Glutamatergic neuron (in vitro differentiated cells): ENCODE results near the gene ABHD12B. TPM values are rescaled to one million over a fixed set of nuclear protein-coding genes. Genes with fewer than 3 reads are reported as not detected.

ENCODE experiments used
- DNase-seq: peaks from one replicate; pipeline ENCODE4 v3.0.0; 2022
- H3K27ac Mint-ChIP-seq: one replicate; pipeline ENCODE4 v1.8.0; 2020; ENCODE audit warnings: mild to moderate bottlenecking, mixed read lengths, inconsistent platforms; ENCODE audit not compliant: unreplicated experiment
- H3K27me3 Mint-ChIP-seq: one replicate; pipeline ENCODE4 v1.8.0; 2020; ENCODE audit warnings: mild to moderate bottlenecking, moderate library complexity, mixed read lengths, inconsistent platforms; ENCODE audit not compliant: unreplicated experiment
- H3K36me3 Mint-ChIP-seq: one replicate; pipeline ENCODE4 v1.8.0; 2020; ENCODE audit warnings: mild to moderate bottlenecking, mixed read lengths, inconsistent platforms; ENCODE audit not compliant: unreplicated experiment
- H3K4me1 Mint-ChIP-seq: one replicate; pipeline ENCODE4 v1.8.0; 2020; ENCODE audit warnings: mild to moderate bottlenecking, low read depth, mixed read lengths, inconsistent platforms; ENCODE audit not compliant: unreplicated experiment
- H3K4me3 Mint-ChIP-seq: one replicate; pipeline ENCODE4 v1.8.0; 2020; ENCODE audit warnings: mild to moderate bottlenecking, mixed read lengths, inconsistent platforms; ENCODE audit not compliant: unreplicated experiment
- H3K9me3 Mint-ChIP-seq: one replicate; pipeline ENCODE4 v1.8.0; 2020; ENCODE audit warnings: mild to moderate bottlenecking, moderate library complexity, mixed read lengths, inconsistent platforms; ENCODE audit not compliant: unreplicated experiment
- CTCF ChIP-seq: fragments of 200-600 bp; sonication (generic); IDR thresholded peaks from one replicate; pipeline ENCODE4 v1.5.0; 2021; ENCODE audit not compliant: partially characterized antibody, unreplicated experiment
- total RNA-seq: library from RNA; stranded (reverse); fragmentation: NEBNext Ultra II Directional; extraction: Animal tissue kit (Norgen Biotek cat#: 25700); gene quantifications from one replicate; pipeline ENCODE4 v1.2.1, GENCODE V29; 2021; ENCODE audit not compliant: unreplicated experiment

ABHD12B gene
- total RNA-seq, 1 donor from 2014 or later, result 0.61 TPM

GRCh38 chr14:50928002-50928635, 56.3 kb downstream of the ABHD12B start:
- Mint-ChIP-seq H3K36me3 (no peaks in the 10 kb centered on the region), H3K4me3 (no peak overlapping the region), H3K27me3 (no peaks in the 10 kb centered on the region), H3K27ac (no peak overlapping the region), H3K4me1 (peaks cover 2% of the 10 kb centered on the region), H3K9me3 (no peaks in the 10 kb centered on the region)
- no peak for DNase-seq
- TF ChIP-seq CTCF, result no peak

GRCh38 chr14:50929506-50929905, 57.7 kb downstream of the ABHD12B start:
- TF ChIP-seq CTCF, result no peak
- H3K36me3 Mint-ChIP-seq, result no peaks in the 10 kb centered on the region
- H3K27me3 Mint-ChIP-seq, result no peaks in the 10 kb centered on the region
- H3K27ac Mint-ChIP-seq, result no peak overlapping the region
- no peaks in the 10 kb centered on the region for H3K9me3 Mint-ChIP-seq
- DNase-seq, result no peak
- no peak overlapping the region for H3K4me3 Mint-ChIP-seq
- H3K4me1 Mint-ChIP-seq, result peaks cover 2% of the 10 kb centered on the region

DNA sequence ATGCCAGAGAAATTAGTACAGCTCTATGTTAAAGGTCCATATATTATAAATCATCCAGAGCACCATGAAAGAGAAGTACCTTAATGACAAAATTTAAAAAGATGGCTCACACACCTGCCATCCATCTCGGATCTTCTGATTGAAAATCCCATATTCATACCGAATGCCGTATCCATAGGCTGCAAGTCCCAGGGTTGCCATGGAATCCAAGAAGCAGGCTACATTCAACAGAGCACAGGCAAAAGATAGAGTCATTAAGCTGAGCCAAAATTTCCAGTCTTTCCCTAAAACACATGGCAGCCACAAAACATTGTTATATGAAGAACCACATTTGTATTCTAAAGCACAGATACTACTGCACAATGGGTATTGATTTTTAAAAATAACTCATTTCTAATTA, 59.7 kb downstream of the ABHD12B start:
- peaks cover 2% of the 10 kb centered on the region for H3K4me1 Mint-ChIP-seq
- H3K27me3 Mint-ChIP-seq, result no peaks in the 10 kb centered on the region
- no peak for DNase-seq
- TF ChIP-seq CTCF, result no peak
- H3K9me3 Mint-ChIP-seq, result no peaks in the 10 kb centered on the region
- no peak overlapping the region for H3K4me3 Mint-ChIP-seq
- H3K27ac Mint-ChIP-seq, result no peak overlapping the region
- H3K36me3 Mint-ChIP-seq, result no peaks in the 10 kb centered on the region

GRCh38 chr14:50932156-50932555, 60.3 kb downstream of the ABHD12B start:
- Mint-ChIP-seq H3K27me3 (no peaks in the 10 kb centered on the region), H3K36me3 (no peaks in the 10 kb centered on the region), H3K27ac (no peak overlapping the region), H3K4me3 (no peak overlapping the region), H3K4me1 (peaks cover 2% of the 10 kb centered on the region), H3K9me3 (no peaks in the 10 kb centered on the region)
- TF ChIP-seq CTCF, result no peak
- DNase-seq, result no peak

DNA sequence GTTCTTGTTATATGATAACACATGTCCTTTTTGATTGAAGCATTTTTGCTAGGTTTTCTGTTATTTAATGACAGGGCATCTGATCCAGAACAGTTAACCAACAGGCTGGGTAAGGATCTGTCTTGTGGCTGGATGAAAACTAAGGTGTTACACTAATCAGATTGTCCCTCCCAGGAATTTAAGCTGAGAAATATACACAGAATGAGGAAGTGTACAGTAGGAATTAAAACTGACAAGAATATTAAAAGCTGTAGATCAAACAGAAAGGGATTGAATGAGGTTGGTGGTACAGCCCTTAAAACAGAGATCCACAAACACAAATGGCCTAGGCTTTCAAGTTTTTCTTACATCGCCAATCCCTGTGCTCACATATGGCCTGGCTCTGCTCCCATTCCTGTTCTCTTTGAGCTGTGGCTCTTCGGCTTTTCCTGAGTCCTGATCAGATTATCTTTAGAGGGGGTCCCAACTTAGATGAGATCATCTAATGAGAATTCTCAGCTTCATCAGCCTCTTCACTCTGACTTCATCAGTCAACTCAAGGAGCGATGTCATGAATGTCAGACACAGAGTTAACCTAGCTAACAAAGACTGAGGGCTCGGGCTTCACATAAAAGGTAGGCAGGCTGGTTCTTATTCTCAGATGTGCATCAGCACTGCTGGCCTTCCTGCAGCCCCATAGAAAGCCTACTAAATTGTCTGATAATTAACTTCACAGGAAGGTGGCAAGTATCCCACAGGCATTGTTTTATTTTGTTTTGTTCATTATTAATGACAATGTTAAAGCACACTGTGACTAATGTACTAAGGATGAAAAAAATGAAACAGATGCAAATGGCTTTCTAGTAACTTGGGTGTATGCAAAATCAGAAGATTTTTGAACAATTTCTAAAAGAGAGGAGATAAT, 61.0 kb downstream of the ABHD12B start:
- DNase-seq, result no peak
- no peak for TF ChIP-seq CTCF

More for the DNA sequence above, 61.0 kb downstream of the ABHD12B start:
- Mint-ChIP-seq H3K9me3 (no peaks in the 10 kb centered on the region), H3K4me3 (no peak overlapping the region), H3K36me3 (no peaks in the 10 kb centered on the region), H3K27me3 (no peaks in the 10 kb centered on the region), H3K4me1 (peaks cover 2% of the 10 kb centered on the region), H3K27ac (peak overlapping the region; percentile 31)
